Stomach (tissue), 9 donors: ENCODE measurements around the gene PPP4C. TPM values are rescaled to one million over a fixed set of nuclear protein-coding genes. Genes with fewer than 3 reads are reported as not detected.

Experiments used
- DNase-seq, 2 donors: peaks; one replicate each; pipeline versions ENCODE4 v3.0.0 to v3.0.0-alpha.2; 2013 to 2019
- H3K27ac ChIP-seq, 5 donors: fragments of 200-600 bp in 4 of 5; sonication (generic) in 4 of 5; one replicate each; pipeline ENCODE4 v1.5.1; 2013 to 2019; ENCODE audit warnings: mild to moderate bottlenecking in 1 of 5, moderate library complexity in 1 of 5
- H3K27me3 ChIP-seq, 3 donors: fragments of 200-600 bp; sonication (generic); one replicate each; pipeline ENCODE4 v1.5.1; 2017 to 2019; ENCODE audit warnings: mixed run types in 1 of 3
- H3K36me3 ChIP-seq, 4 donors: fragments of 200-600 bp; sonication (generic); 1 replicate in 3 of 4; 2 replicates in 1 of 4; pipeline ENCODE4 v1.5.1; 2016 to 2019
- H3K4me1 ChIP-seq, 4 donors: fragments of 200-600 bp; sonication (generic); one replicate each; pipeline ENCODE4 v1.5.1; 2016 to 2019
- H3K4me3 ChIP-seq, 4 donors: fragments of 200-600 bp; sonication (generic) in 3 of 4; one replicate each; pipeline ENCODE4 v1.5.1; 2016 to 2019; ENCODE audit warnings: mild to moderate bottlenecking in 1 of 4
- H3K9me3 ChIP-seq, 4 donors: fragments of 200-600 bp; sonication (generic); one replicate each; pipeline ENCODE4 v1.5.1; 2016 to 2019
- CTCF ChIP-seq, 7 experiments: fragments of 450-650 bp in 4 of 7; fragments of 200-600 bp in 3 of 7; sonication (generic) in 3 of 7; IDR thresholded peaks; one replicate each; pipeline ENCODE4 v1.5.1; 2016 to 2019; ENCODE audit warnings: antibody characterized with exemption in 7 of 7, control low read depth in 2 of 7, mild to moderate bottlenecking in 1 of 7
- EP300 ChIP-seq: sonication (generic); formaldehyde crosslinking; IDR thresholded peaks from one replicate; pipeline ENCODE4 v1.6.1; 2017; ENCODE audit warnings: antibody characterized with exemption
- POLR2A ChIP-seq, 4 donors: fragments of 450-650 bp; IDR thresholded peaks; one replicate each; pipeline ENCODE4 v1.6.1; 2016; ENCODE audit warnings: antibody characterized with exemption in 4 of 4, control low read depth in 2 of 4, mild to moderate bottlenecking in 1 of 4, moderate library complexity in 1 of 4
- POLR2AphosphoS5 ChIP-seq, 3 donors: sonication (generic); formaldehyde crosslinking; IDR thresholded peaks; one replicate each; pipeline ENCODE4 v1.6.1; 2016; ENCODE audit warnings: antibody characterized with exemption in 3 of 3
- WGBS, 5 donors: extraction: QIAGEN DNeasy Blood & Tissue Kit in 3 of 5; methylation state at CpG; one replicate each; pipeline versions ENCODE4 v1.1.5 to v1.1.7; 2013 to 2018; 5-methylcytosine and 5-hydroxymethylcytosine counted together
- intact Hi-C: fragments of 100-400 bp; cut with DNase I; formaldehyde crosslinking; loops from one replicate; pipeline ENCODE4 v1.15.1; 2023; ENCODE audit warnings: low total_unique reads
- polyA plus RNA-seq, 3 donors: library from polyadenylated mRNA; stranded (reverse); fragments of 200-250 nt; gene quantifications; one replicate each; pipeline ENCODE4 v1.2.3, GENCODE V29; 2013
- total RNA-seq, 5 donors: library from RNA; depleted of rRNA; stranded (reverse); fragments of >200 nt; gene quantifications; one replicate each; pipeline versions ENCODE4 v1.1.0 to v1.2.3, GENCODE V29; 2014 to 2016
- donor health status: healthy with polysubstance abuse.
- donor health status: Bipolar disorder and iron deficiency.
- donor health status: healthy.

Gene PPP4C
- total and polyA plus RNA-seq, 8 donors = 21.4 to 118 (median 74.2) TPM

GRCh38 chr16:30046178-30046577 is 29.6 kb upstream of the PPP4C start:
- peaks cover 0 to 20% (median 0%) of the 10 kb centered on the region in 3 donors for H3K27me3 ChIP-seq
- H3K27ac ChIP-seq = no peak overlapping the region
- no peak overlapping the region for H3K4me3 ChIP-seq
- peaks cover 0 to 6% (median 0%) of the 10 kb centered on the region in 4 donors for H3K4me1 ChIP-seq
- H3K36me3 ChIP-seq = no peaks in the 10 kb centered on the region
- whole genome bisulfite sequencing, 5 donors = 41 to 57% (median 45%) methylated on average over 8 of the region's 8 CpGs
- intact Hi-C loops = no loop called here
- DNase-seq = no peak
- TF ChIP-seq POLR2AphosphoS5 (IDR thresholded peaks at IDR 0.05) = no peak
- TF ChIP-seq CTCF (IDR thresholded peaks at IDR 0.05) = no peak
- no peak for TF ChIP-seq EP300
- TF ChIP-seq POLR2A (IDR thresholded peaks at IDR 0.05) = no peak
- no peaks in the 10 kb centered on the region for H3K9me3 ChIP-seq

GRCh38 chr16:30046588-30046987 is 29.2 kb upstream of the PPP4C start:
- Histone ChIP-seq H3K27me3 (peaks cover 0 to 20% (median 0%) of the 10 kb centered on the region in 3 donors), H3K4me1 (peaks cover 0 to 6% (median 0%) of the 10 kb centered on the region in 4 donors), H3K4me3 (no peak overlapping the region), H3K36me3 (no peaks in the 10 kb centered on the region), H3K9me3 (no peaks in the 10 kb centered on the region), H3K27ac (no peak overlapping the region)
- DNase-seq = no peak
- intact Hi-C loops = no loop called here
- WGBS, 5 donors = 86 to 97% (median 92%) methylated on average over 1 of the region's 1 CpG
- TF ChIP-seq POLR2A (IDR thresholded peaks at IDR 0.05) (no peak), CTCF (IDR thresholded peaks at IDR 0.05) (no peak), EP300 (no peak), POLR2AphosphoS5 (IDR thresholded peaks at IDR 0.05) (no peak)

GRCh38 chr16:30049871-30050270 is 25.9 kb upstream of the PPP4C start:
- no peak overlapping the region for H3K4me3 ChIP-seq
- no peaks in the 10 kb centered on the region for H3K9me3 ChIP-seq
- peaks cover 15 to 27% (median 23%) of the 10 kb centered on the region in 4 donors for H3K4me1 ChIP-seq
- TF ChIP-seq POLR2A (IDR thresholded peaks at IDR 0.05) (no peak), EP300 (no peak), CTCF (IDR thresholded peaks at IDR 0.05) (no peak), POLR2AphosphoS5 (IDR thresholded peaks at IDR 0.05) (no peak)
- no peak overlapping the region for H3K27ac ChIP-seq
- H3K27me3 ChIP-seq = no peaks in the 10 kb centered on the region
- no peaks in the 10 kb centered on the region for H3K36me3 ChIP-seq
- intact Hi-C loops = no loop called here
- no peak for DNase-seq
- WGBS, 5 donors = 89 to 94% (median 91%) methylated on average over 8 of the region's 8 CpGs

- Histone ChIP-seq H3K27ac (no peak overlapping the region), H3K36me3 (no peaks in the 10 kb centered on the region), H3K4me3 (no peak overlapping the region), H3K27me3 (no peaks in the 10 kb centered on the region), H3K4me1 (peaks cover 23 to 37% (median 29%) of the 10 kb centered on the region in 4 donors), H3K9me3 (no peaks in the 10 kb centered on the region)
- TF ChIP-seq EP300 (no peak), POLR2AphosphoS5 (IDR thresholded peaks at IDR 0.05) (no peak), POLR2A (IDR thresholded peaks at IDR 0.05) (no peak), CTCF (IDR thresholded peaks at IDR 0.05) (no peak)
- DNase-seq = no peak
- 84 to 94% (median 90%) methylated on average over 3 of the region's 3 CpGs for WGBS, 5 donors
- intact Hi-C loops = no loop called here
Observed at GRCh38 chr16:30051518-30051917, 24.3 kb upstream of the PPP4C start.
